DOHH2 (cell line): ENCODE data around the gene ARID4B.

ENCODE experiments used
- H3F3A ChIP-seq: fragments of 200-600 bp; sonication (generic), shearing (Covaris generic); 2 replicates; pipeline ENCODE4 v1.6.0; 2016; ENCODE audit warnings: antibody characterized with exemption, mild to moderate bottlenecking; ENCODE audit not compliant: control insufficient read depth, insufficient read depth
- H3K27ac ChIP-seq: fragments of 200-600 bp; sonication (generic); 2 replicates; pipeline ENCODE4 v1.5.1; 2014; ENCODE audit warnings: low read depth, mild to moderate bottlenecking, low read length, moderate library complexity
- H3K27me3 ChIP-seq: fragments of 200-600 bp; sonication (generic); 2 replicates; pipeline ENCODE4 v1.6.1; 2014; ENCODE audit warnings: mild to moderate bottlenecking, low read length, mixed read lengths; ENCODE audit not compliant: control insufficient read depth
- H3K36me3 ChIP-seq: fragments of 200-600 bp; sonication (generic); 2 replicates; pipeline ENCODE4 v1.6.1; 2014; ENCODE audit warnings: mild to moderate bottlenecking, low read length, moderate library complexity, mixed read lengths; ENCODE audit not compliant: control insufficient read depth
- H3K4me1 ChIP-seq: fragments of 200-600 bp; sonication (generic); 2 replicates; pipeline ENCODE4 v1.6.1; 2014; ENCODE audit warnings: mild to moderate bottlenecking, low read length, mixed read lengths; ENCODE audit not compliant: control insufficient read depth
- H3K4me2 ChIP-seq: fragments of 200-600 bp; sonication (generic); 2 replicates; pipeline ENCODE4 v1.6.0; 2014; ENCODE audit warnings: mild to moderate bottlenecking, low read length, moderate library complexity
- H3K4me3 ChIP-seq: fragments of 200-600 bp; sonication (generic); 2 replicates; pipeline ENCODE4 v1.5.1; 2014; ENCODE audit warnings: mild to moderate bottlenecking, low read length, mixed read lengths
- H3K79me2 ChIP-seq: fragments of 200-600 bp; sonication (generic); 2 replicates; pipeline ENCODE4 v1.6.1; 2014; ENCODE audit warnings: mild to moderate bottlenecking, low read length, mixed read lengths; ENCODE audit not compliant: control insufficient read depth
- H3K9me2 ChIP-seq: fragments of 200-600 bp; sonication (generic); replicated peaks from 2 replicates; pipeline ENCODE4 v1.6.1; 2014; ENCODE audit warnings: mild to moderate bottlenecking, low read length, mixed read lengths; ENCODE audit not compliant: control insufficient read depth
- H3K9me3 ChIP-seq: fragments of 200-600 bp; sonication (generic); 2 replicates; pipeline ENCODE4 v1.6.1; 2014; ENCODE audit warnings: antibody characterized with exemption, low read length, mixed read lengths; ENCODE audit not compliant: control insufficient read depth, insufficient read depth
- H4K20me1 ChIP-seq: fragments of 200-600 bp; sonication (generic); 2 replicates; pipeline ENCODE4 v1.6.0; 2014; ENCODE audit warnings: low read depth, mild to moderate bottlenecking, antibody characterized with exemption, low read length, moderate library complexity; ENCODE audit not compliant: control insufficient read depth, insufficient read depth
- CTCF ChIP-seq: fragments of 200-600 bp; sonication (generic); IDR thresholded peaks from one replicate; pipeline ENCODE4 v1.5.1; 2014; ENCODE audit warnings: antibody characterized with exemption, mild to moderate bottlenecking, low read depth, low read length; ENCODE audit not compliant: poor library complexity, severe bottlenecking
- EZH2phosphoT487 ChIP-seq: fragments of 200-600 bp; sonication (generic); IDR thresholded peaks from 2 replicates; pipeline ENCODE4 v1.6.1; 2017; ENCODE audit warnings: borderline replicate concordance, mild to moderate bottlenecking, antibody characterized with exemption, low read length, moderate library complexity, mixed read lengths

The ARID4B gene

GRCh38 chr1:235268379-235269125 is 59.4 kb downstream of the ARID4B start:
- Histone ChIP-seq H3K4me1 (peaks cover 20% of the 10 kb centered on the region), H3F3A (0 out of 2 replicates have a peak, but pooled peaks cover 3% of the 10 kb centered on the region), H3K27ac (no peak overlapping the region), H3K9me2 (no peaks in the 10 kb centered on the region), H3K36me3 (no peaks in the 10 kb centered on the region), H3K79me2 (peaks cover 99% of the 10 kb centered on the region), H3K9me3 (no peaks in the 10 kb centered on the region), H3K4me2 (no peak overlapping the region), H3K27me3 (no peaks in the 10 kb centered on the region), H3K4me3 (no peak overlapping the region), H4K20me1 (peaks cover 30% of the 10 kb centered on the region; the same call in 1 of the 2 replicates)
- TF ChIP-seq EZH2phosphoT487, result no peak
- no peak for TF ChIP-seq CTCF

GRCh38 chr1:235266967-235267366 is 61.0 kb downstream of the ARID4B start:
- Histone ChIP-seq H3K36me3 (no peaks in the 10 kb centered on the region), H3K9me3 (no peaks in the 10 kb centered on the region), H3K9me2 (no peaks in the 10 kb centered on the region), H3K4me3 (no peak overlapping the region), H4K20me1 (peaks cover 26% of the 10 kb centered on the region; the same call in 1 of the 2 replicates), H3F3A (0 out of 2 replicates have a peak, but pooled peaks cover 3% of the 10 kb centered on the region), H3K27me3 (no peaks in the 10 kb centered on the region), H3K4me1 (peaks cover 20% of the 10 kb centered on the region), H3K79me2 (peaks cover 99% of the 10 kb centered on the region), H3K27ac (no peak overlapping the region), H3K4me2 (no peak overlapping the region)
- TF ChIP-seq EZH2phosphoT487 (no peak), CTCF (no peak)

GRCh38 chr1:235266325-235266724 is 61.7 kb downstream of the ARID4B start:
- no peaks in the 10 kb centered on the region for H3K36me3 ChIP-seq
- H3K9me3 ChIP-seq, result no peaks in the 10 kb centered on the region
- no peaks in the 10 kb centered on the region for H3K27me3 ChIP-seq
- H3K4me3 ChIP-seq, result no peak overlapping the region
- H3K4me1 ChIP-seq, result peaks cover 20% of the 10 kb centered on the region
- peaks cover 26% of the 10 kb centered on the region; the same call in 1 of the 2 replicates for H4K20me1 ChIP-seq
- TF ChIP-seq CTCF (no peak), EZH2phosphoT487 (no peak)
- no peak overlapping the region for H3K4me2 ChIP-seq
- H3K9me2 ChIP-seq, result no peaks in the 10 kb centered on the region
- H3F3A ChIP-seq, result 0 out of 2 replicates have a peak, but pooled peaks cover 3% of the 10 kb centered on the region
- H3K79me2 ChIP-seq, result peaks cover 100% of the 10 kb centered on the region
- H3K27ac ChIP-seq, result no peak overlapping the region
